Measurements from ENCODE around the gene PARVG.

The PARVG gene

GRCh38 chr22:44246615-44247326 lies 66.0 kb downstream of the PARVG start:
- no peak for TF ChIP-seq FOXP2 (optimal IDR thresholded peaks at IDR 0.05; ENCODE audit: borderline replicate concordance, extremely low read depth, extremely low read length, insufficient read depth)
- TF ChIP-seq TAF1 (IDR thresholded peaks at IDR 0.05; ENCODE audit: borderline replicate concordance, insufficient read depth, low read length) = no peak
- no peak for TF ChIP-seq SIN3A (IDR thresholded peaks at IDR 0.05; ENCODE audit: borderline replicate concordance, insufficient read depth, low read length)
- TF ChIP-seq REST (IDR thresholded peaks at IDR 0.05; ENCODE audit: insufficient read depth in 1 of 2, low read depth in 2 of 2, low read length in 2 of 2) = no peak
- TF ChIP-seq POLR2AphosphoS5 (IDR thresholded peaks at IDR 0.05; ENCODE audit: low read depth, low read length) = no peak

DNA sequence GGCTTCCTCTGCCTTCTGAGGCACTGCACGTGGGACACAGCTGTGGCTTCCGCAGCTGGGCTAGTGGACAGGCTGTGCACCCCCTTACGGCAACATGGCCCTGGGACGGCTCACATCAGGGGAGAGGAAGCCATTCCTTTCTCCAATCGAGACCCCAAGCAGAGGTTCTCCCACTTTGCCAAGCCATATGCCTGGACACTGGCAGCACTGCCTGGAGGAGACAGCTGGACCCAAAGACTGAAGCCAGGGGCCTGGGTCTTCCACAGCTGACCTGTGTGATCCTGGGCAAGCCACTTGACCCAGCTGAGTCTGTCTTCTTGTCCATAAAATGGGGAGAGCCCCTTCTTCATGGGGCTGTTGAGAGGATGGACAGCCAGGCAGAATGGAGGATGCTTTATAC lies 66.6 kb downstream of the PARVG start:
- TF ChIP-seq POLR2AphosphoS5 (IDR thresholded peaks at IDR 0.05; ENCODE audit: low read depth, low read length) = no peak
- no peak for TF ChIP-seq SIN3A (IDR thresholded peaks at IDR 0.05; ENCODE audit: borderline replicate concordance, insufficient read depth, low read length)
- no peak for TF ChIP-seq REST (IDR thresholded peaks at IDR 0.05; ENCODE audit: insufficient read depth in 1 of 2, low read depth in 2 of 2, low read length in 2 of 2)
- no peak for TF ChIP-seq TAF1 (IDR thresholded peaks at IDR 0.05; ENCODE audit: borderline replicate concordance, insufficient read depth, low read length)
- TF ChIP-seq FOXP2 (optimal IDR thresholded peaks at IDR 0.05; ENCODE audit: borderline replicate concordance, extremely low read depth, extremely low read length, insufficient read depth) = no peak

GRCh38 chr22:44247923-44248892 lies 67.5 kb downstream of the PARVG start:
- TF ChIP-seq POLR2AphosphoS5 (IDR thresholded peaks at IDR 0.05; ENCODE audit: low read depth, low read length) = no peak
- TF ChIP-seq TAF1 (IDR thresholded peaks at IDR 0.05; ENCODE audit: borderline replicate concordance, insufficient read depth, low read length) = no peak
- TF ChIP-seq REST (IDR thresholded peaks at IDR 0.05; ENCODE audit: insufficient read depth in 1 of 2, low read depth in 2 of 2, low read length in 2 of 2) = no peak
- TF ChIP-seq SIN3A (IDR thresholded peaks at IDR 0.05; ENCODE audit: borderline replicate concordance, insufficient read depth, low read length) = no peak
- no peak for TF ChIP-seq FOXP2 (optimal IDR thresholded peaks at IDR 0.05; ENCODE audit: borderline replicate concordance, extremely low read depth, extremely low read length, insufficient read depth)

GRCh38 chr22:44248926-44249325 lies 68.2 kb downstream of the PARVG start:
- TF ChIP-seq SIN3A (IDR thresholded peaks at IDR 0.05; ENCODE audit: borderline replicate concordance, insufficient read depth, low read length) (no peak), REST (IDR thresholded peaks at IDR 0.05; ENCODE audit: insufficient read depth in 1 of 2, low read depth in 2 of 2, low read length in 2 of 2) (no peak), FOXP2 (optimal IDR thresholded peaks at IDR 0.05; ENCODE audit: borderline replicate concordance, extremely low read depth, extremely low read length, insufficient read depth) (no peak), POLR2AphosphoS5 (IDR thresholded peaks at IDR 0.05; ENCODE audit: low read depth, low read length) (no peak), TAF1 (IDR thresholded peaks at IDR 0.05; ENCODE audit: borderline replicate concordance, insufficient read depth, low read length) (no peak)

Measured in PFSK-1 (cell line).